SK-N-SH (cell line): ENCODE data around the gene THOP1.

Experiments used
- CTCF ChIP-seq: fragments of 200-600 bp; sonication (generic); IDR thresholded peaks from 2 replicates; pipeline ENCODE4 v1.6.1; 2017; ENCODE audit warnings: antibody characterized with exemption, mild to moderate bottlenecking, moderate library complexity
- EZH2phosphoT487 ChIP-seq: fragments of 200-600 bp; sonication (generic); IDR thresholded peaks from 2 replicates; pipeline ENCODE4 v1.6.1; 2017; ENCODE audit warnings: low read depth, mixed run types, mild to moderate bottlenecking, antibody characterized with exemption, moderate library complexity, borderline replicate concordance
- MXI1 ChIP-seq: IDR thresholded peaks from 2 replicates; pipeline ENCODE4 v1.6.1; 2012; ENCODE audit warnings: mild to moderate bottlenecking, low read depth, low read length, improper control_type of control experiment
- POLR2AphosphoS5 ChIP-seq: IDR thresholded peaks from 2 replicates; pipeline ENCODE4 v1.6.1; 2012; ENCODE audit warnings: low read depth, low read length
- REST ChIP-seq: IDR thresholded peaks from 2 replicates; pipeline ENCODE4 v1.6.1; 2012; ENCODE audit warnings: mild to moderate bottlenecking, low read depth, low read length, moderate library complexity

- TF ChIP-seq POLR2AphosphoS5, result no peak
- no peak for TF ChIP-seq CTCF
- no peak for TF ChIP-seq REST
- no peak for TF ChIP-seq EZH2phosphoT487
- no peak for TF ChIP-seq MXI1
These were observed 38.8 kb downstream of the THOP1 start for GRCh38 chr19:2824129-2824528.
